Mesendoderm (in vitro differentiated cells): ENCODE results near the gene IL3RA.
"Not testable (repeated sequence)": the region's sequence is repeated elsewhere in the genome, so short reads cannot be mapped to it uniquely, and the experiment has no call there.

Experiments used
- DNase-seq: peaks from one replicate; pipeline ENCODE4 v3.0.0; 2013
- H2AK5ac ChIP-seq: 2 replicates; pipeline ENCODE4 v1.6.1; 2013; ENCODE audit warnings: low read length, inconsistent platforms
- H2BK120ac ChIP-seq: 2 replicates; pipeline ENCODE4 v1.6.1; 2013; ENCODE audit warnings: low read depth, mild to moderate bottlenecking, low read length, moderate library complexity, mixed read lengths
- H2BK15ac ChIP-seq: replicated peaks from 2 replicates; pipeline ENCODE4 v1.6.1; 2013; ENCODE audit warnings: low read depth, mild to moderate bottlenecking, moderate library complexity
- H2BK5ac ChIP-seq: 2 replicates; pipeline ENCODE4 v1.6.1; 2013; ENCODE audit warnings: low read length, inconsistent platforms
- H3K18ac ChIP-seq: 2 replicates; pipeline ENCODE4 v1.6.1; 2013; ENCODE audit warnings: mild to moderate bottlenecking, low read length, mixed read lengths
- H3K23ac ChIP-seq: one replicate; pipeline ENCODE4 v1.6.1; 2013; ENCODE audit warnings: low read length
- H3K27ac ChIP-seq: 2 replicates; pipeline ENCODE4 v1.5.1; 2013; ENCODE audit warnings: low read depth, mild to moderate bottlenecking, inconsistent platforms, low read length, moderate library complexity
- H3K27me3 ChIP-seq: 2 replicates; pipeline ENCODE4 v1.6.1; 2013; ENCODE audit warnings: low read length, control low read depth, mild to moderate bottlenecking, inconsistent platforms; ENCODE audit not compliant: insufficient read depth, poor library complexity
- H3K36me3 ChIP-seq: 2 replicates; pipeline ENCODE4 v1.6.1; 2013; ENCODE audit warnings: low read length, inconsistent platforms; ENCODE audit not compliant: control insufficient read depth, insufficient read depth
- H3K4ac ChIP-seq: one replicate; pipeline ENCODE4 v1.6.1; 2013; ENCODE audit warnings: low read depth, mild to moderate bottlenecking, low read length, moderate library complexity
- H3K4me1 ChIP-seq: 2 replicates; pipeline ENCODE4 v1.6.1; 2013; ENCODE audit warnings: low read depth, low read length, inconsistent platforms; ENCODE audit not compliant: control insufficient read depth
- H3K4me2 ChIP-seq: 2 replicates; pipeline ENCODE4 v1.6.1; 2013; ENCODE audit warnings: low read length
- H3K4me3 ChIP-seq: 2 replicates; pipeline ENCODE4 v1.5.1; 2013; ENCODE audit warnings: mild to moderate bottlenecking, low read length
- H3K56ac ChIP-seq: one replicate; pipeline ENCODE4 v1.6.1; 2013; ENCODE audit warnings: low read length
- H3K79me1 ChIP-seq: 2 replicates; pipeline ENCODE4 v1.6.1; 2013; ENCODE audit warnings: low read length, inconsistent platforms
- H3K79me2 ChIP-seq: 2 replicates; pipeline ENCODE4 v1.6.1; 2013; ENCODE audit warnings: mild to moderate bottlenecking, low read length; ENCODE audit not compliant: control insufficient read depth, insufficient read depth
- H3K9ac ChIP-seq: 2 replicates; pipeline ENCODE4 v1.6.1; 2013; ENCODE audit warnings: low read length, inconsistent platforms
- H4K5ac ChIP-seq: one replicate; pipeline ENCODE4 v1.6.1; 2013; ENCODE audit warnings: low read length
- H4K8ac ChIP-seq: one replicate; pipeline ENCODE4 v1.6.1; 2013; ENCODE audit warnings: low read depth, mild to moderate bottlenecking, control low read depth, low read length, moderate library complexity
- WGBS: extraction: QIAGEN DNeasy Blood & Tissue Kit; methylation state at CpG from one replicate; pipeline ENCODE4 v1.1.7; 2013; ENCODE audit warnings: low lambda C conversion rate, missing lambda C conversion rate; ENCODE audit not compliant: insufficient coverage; ENCODE audit errors: extremely low coverage; 5-methylcytosine and 5-hydroxymethylcytosine counted together

IL3RA gene

DNA sequence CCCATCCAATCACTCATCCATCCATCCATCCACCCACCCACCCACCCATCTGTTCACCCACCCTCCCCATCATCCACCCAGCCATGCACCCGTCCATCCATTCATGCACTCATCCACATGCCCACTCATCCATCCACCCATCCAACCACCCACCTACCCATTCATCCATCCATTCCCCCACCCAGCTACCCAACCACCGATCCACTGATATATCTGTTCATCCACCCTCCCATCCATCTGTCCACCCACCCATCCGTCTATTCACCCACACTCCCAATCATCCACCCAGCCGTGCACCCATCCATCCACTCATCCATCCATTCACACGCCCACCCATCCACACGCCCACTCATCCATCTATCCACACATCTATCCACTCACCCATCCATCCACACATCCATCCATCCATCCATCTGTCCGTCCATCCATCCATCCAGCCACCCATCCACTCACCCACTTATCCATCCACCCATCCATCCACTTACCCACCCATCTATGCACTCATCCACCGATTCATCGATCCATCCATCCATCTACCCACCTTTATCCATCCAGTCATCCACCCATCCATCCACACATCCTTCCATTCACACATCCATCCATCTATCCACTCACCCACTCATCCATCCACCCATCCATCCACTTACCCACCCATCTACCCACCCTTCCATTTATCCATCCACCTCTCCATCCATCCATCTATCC lies 87.7 kb downstream of the IL3RA start:
- Histone ChIP-seq H3K9ac (no peak overlapping the region), H3K23ac (no peak overlapping the region), H3K4me3 (no peak overlapping the region), H3K4ac (no peak overlapping the region), H3K27me3 (no peaks in the 10 kb centered on the region), H4K8ac (no peak overlapping the region), H3K18ac (no peak overlapping the region), H3K36me3 (peaks cover 2% of the 10 kb centered on the region), H2AK5ac (no peak overlapping the region), H3K79me2 (no peaks in the 10 kb centered on the region), H4K5ac (no peak overlapping the region), H2BK5ac (no peak overlapping the region), H3K56ac (no peak overlapping the region), H2BK15ac (no peak overlapping the region), H3K79me1 (no peaks in the 10 kb centered on the region), H3K4me1 (no peaks in the 10 kb centered on the region), H3K4me2 (no peak overlapping the region), H3K27ac (no peak overlapping the region), H2BK120ac (no peak overlapping the region)
- no CpG with 5 or more reads among the region's 9 CpGs for WGBS
- no peak for DNase-seq

DNA sequence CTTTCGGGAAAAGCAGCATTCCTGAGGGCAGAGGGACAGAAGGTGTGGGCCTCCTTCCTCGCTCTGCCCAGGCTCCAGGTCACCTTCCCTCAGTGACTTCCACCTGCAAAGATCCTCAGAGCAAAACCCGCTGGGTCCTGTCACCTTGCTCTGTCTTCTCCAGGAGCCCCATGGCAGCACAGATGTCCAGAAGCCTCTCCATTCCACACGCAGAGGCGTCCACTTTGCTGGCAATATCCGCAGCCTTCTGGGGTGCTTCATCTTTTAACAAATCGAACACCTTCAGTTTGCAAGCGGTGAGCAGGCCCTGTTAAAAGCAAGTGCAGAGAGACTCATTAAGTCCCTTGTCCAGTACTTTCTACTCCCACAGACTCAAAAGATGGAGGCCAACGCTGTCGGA lies 88.8 kb downstream of the IL3RA start:
- DNase-seq = no peak
- Histone ChIP-seq H4K5ac (no peak overlapping the region), H3K4ac (no peak overlapping the region), H3K9ac (no peak overlapping the region), H2BK15ac (no peak overlapping the region), H3K36me3 (peaks cover 2% of the 10 kb centered on the region), H3K79me1 (no peaks in the 10 kb centered on the region), H2BK5ac (no peak overlapping the region), H3K79me2 (no peaks in the 10 kb centered on the region), H3K18ac (no peak overlapping the region), H3K27ac (no peak overlapping the region), H2BK120ac (no peak overlapping the region), H2AK5ac (no peak overlapping the region), H3K56ac (no peak overlapping the region), H3K4me1 (no peaks in the 10 kb centered on the region), H3K27me3 (no peaks in the 10 kb centered on the region), H4K8ac (no peak overlapping the region), H3K23ac (no peak overlapping the region), H3K4me2 (no peak overlapping the region), H3K4me3 (no peak overlapping the region)
- WGBS = no CpG with 5 or more reads among the region's 10 CpGs

DNA sequence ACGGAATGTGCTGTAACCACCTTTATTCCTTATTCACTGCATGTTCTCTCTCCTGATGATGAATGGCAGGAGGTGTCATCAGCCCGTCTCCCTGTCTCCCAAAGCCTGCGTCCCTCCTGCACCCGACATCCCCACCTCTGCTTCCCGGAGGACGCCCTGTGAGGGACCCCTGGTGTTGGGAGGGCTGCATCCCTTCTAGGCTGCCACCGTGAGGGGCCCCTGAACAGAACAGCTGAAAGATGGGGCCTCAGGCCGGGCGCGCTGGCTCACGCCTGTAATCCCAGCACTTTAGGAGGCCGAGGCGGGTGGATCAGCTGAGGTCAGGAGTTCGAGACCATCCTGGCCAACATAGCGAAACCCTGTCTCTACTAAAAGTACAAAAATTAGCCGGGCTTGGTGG lies 89.7 kb downstream of the IL3RA start:
- not testable (repeated sequence) for H2AK5ac ChIP-seq, H2BK120ac ChIP-seq, H3K27me3 ChIP-seq, H3K36me3 ChIP-seq, H2BK15ac ChIP-seq, H3K4me2 ChIP-seq, H4K8ac ChIP-seq, H3K23ac ChIP-seq, H3K79me1 ChIP-seq, H3K18ac ChIP-seq, H3K9ac ChIP-seq, H3K79me2 ChIP-seq, H2BK5ac ChIP-seq, DNase-seq, H3K56ac ChIP-seq, H3K4me1 ChIP-seq, H3K4ac ChIP-seq, H3K4me3 ChIP-seq, H3K27ac ChIP-seq, H4K5ac ChIP-seq
- WGBS = no CpG with 5 or more reads among the region's 16 CpGs

DNA sequence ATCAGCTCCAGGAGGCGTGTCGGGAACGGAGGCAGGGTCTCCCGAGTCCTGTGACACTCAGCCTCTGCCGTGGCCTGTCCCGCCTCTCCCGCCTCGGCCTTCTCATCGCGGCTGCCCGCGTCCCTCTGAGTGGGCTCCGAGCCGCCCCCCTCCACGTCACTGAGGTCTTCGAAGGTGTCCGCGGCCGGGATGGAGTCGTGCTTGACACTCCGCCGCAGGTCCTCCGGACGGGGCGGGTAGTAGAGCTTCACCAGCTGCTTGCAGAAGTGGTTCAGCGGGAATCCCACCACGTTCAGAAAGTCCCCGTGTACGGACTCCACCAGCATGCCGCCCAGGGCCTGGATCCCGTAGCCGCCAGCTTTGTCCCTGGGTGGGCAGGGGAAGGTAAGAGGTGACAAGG lies 91.2 kb downstream of the IL3RA start:
- Histone ChIP-seq H4K8ac (no peak overlapping the region), H3K4ac (no peak overlapping the region), H2AK5ac (no peak overlapping the region), H3K27me3 (no peaks in the 10 kb centered on the region), H3K9ac (no peak overlapping the region), H3K4me1 (no peaks in the 10 kb centered on the region), H2BK120ac (no peak overlapping the region), H3K79me2 (no peaks in the 10 kb centered on the region), H3K79me1 (no peaks in the 10 kb centered on the region), H3K27ac (no peak overlapping the region), H2BK15ac (no peak overlapping the region), H3K23ac (no peak overlapping the region), H4K5ac (no peak overlapping the region), H3K36me3 (peaks cover 2% of the 10 kb centered on the region), H3K4me2 (no peak overlapping the region), H3K56ac (no peak overlapping the region), H2BK5ac (no peak overlapping the region), H3K18ac (no peak overlapping the region), H3K4me3 (no peak overlapping the region)
- no CpG with 5 or more reads among the region's 32 CpGs for WGBS
- no peak for DNase-seq

DNA sequence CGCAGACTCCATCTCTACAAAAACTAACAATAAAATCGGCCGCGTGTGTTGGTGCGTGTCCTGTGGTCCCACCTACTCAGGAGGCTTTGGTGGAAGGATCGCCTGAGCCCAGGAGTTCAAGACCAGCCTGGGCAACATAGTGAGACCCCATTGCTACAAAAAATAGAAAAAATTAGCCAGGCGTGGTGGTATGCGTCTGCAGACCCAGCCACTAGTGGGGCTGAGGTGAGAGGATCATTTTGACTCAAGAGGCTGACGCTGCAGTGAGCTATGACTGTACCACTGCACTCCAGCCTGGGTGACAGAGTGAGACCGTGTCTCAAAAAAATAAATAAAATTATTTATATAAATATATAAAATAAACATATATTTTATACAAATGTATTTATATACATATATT lies 93.9 kb downstream of the IL3RA start:
- H3K18ac ChIP-seq = no peak overlapping the region
- H3K79me2 ChIP-seq = no peaks in the 10 kb centered on the region
- no peak overlapping the region for H3K23ac ChIP-seq
- H3K27ac ChIP-seq = no peak overlapping the region
- no peak overlapping the region for H3K4me2 ChIP-seq
- no peaks in the 10 kb centered on the region for H3K79me1 ChIP-seq
- H2BK5ac ChIP-seq = no peak overlapping the region
- no peak overlapping the region for H3K56ac ChIP-seq
- no peak overlapping the region for H3K4me3 ChIP-seq
- DNase-seq = no peak
- no peak overlapping the region for H3K4ac ChIP-seq
- no peak overlapping the region for H4K8ac ChIP-seq
- H2AK5ac ChIP-seq = no peak overlapping the region
- H3K36me3 ChIP-seq = peaks cover 2% of the 10 kb centered on the region
- H3K9ac ChIP-seq = no peak overlapping the region
- H4K5ac ChIP-seq = no peak overlapping the region
- H3K4me1 ChIP-seq = no peaks in the 10 kb centered on the region
- WGBS = no CpG with 5 or more reads among the region's 10 CpGs
- no peak overlapping the region for H2BK15ac ChIP-seq
- no peak overlapping the region for H2BK120ac ChIP-seq
- no peaks in the 10 kb centered on the region for H3K27me3 ChIP-seq
